ENCODE measurements around the gene PALM.
"Not testable (repeated sequence)": the region's sequence is repeated elsewhere in the genome, so short reads cannot be mapped to it uniquely, and the experiment has no call there.

Gene PALM

DNA sequence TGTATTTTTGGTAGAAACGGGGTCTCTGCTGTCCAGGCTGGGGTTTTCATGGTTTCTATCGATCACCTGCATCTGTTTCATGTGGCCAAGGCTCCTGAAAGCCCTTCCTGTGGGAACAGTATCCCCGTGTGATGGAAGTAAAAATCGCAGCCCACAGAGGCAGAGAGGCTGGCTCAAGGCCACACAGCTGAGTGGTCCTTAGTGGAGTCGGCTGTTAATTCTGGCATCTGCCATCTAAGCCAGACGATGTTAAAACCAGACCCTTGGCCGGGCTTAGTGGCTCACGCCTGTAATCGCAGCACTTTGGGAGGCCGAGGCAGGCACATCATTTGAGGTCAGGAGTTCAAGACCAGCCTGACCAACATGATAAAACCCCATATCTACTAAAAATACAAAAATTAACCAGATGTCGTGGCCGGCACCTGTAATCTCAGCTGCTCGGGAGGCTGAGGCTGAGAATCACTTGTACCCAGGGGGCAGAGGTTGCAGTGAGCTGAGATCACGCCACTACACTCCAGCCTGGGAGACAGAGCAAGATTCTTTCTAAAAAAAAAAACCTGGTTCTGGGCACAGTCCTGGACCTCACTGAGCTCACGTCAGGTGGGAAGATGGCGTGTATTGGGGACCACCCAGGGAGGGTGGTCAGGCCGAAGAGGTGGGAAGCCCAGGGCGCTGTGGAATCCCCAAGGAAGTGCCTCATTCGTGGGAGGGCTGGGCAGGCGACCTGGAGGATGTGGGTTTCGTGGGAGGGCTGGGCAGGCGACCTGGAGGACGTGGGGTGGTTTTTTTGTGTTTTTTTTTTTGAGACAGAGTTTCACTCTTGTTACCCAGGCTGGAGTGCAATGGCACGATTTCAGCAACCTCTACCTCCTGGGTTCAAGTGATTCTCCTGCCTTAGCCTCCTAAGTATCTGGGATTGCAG lies 23.7 kb downstream of the PALM start:
- no peak for DNase-seq

DNA sequence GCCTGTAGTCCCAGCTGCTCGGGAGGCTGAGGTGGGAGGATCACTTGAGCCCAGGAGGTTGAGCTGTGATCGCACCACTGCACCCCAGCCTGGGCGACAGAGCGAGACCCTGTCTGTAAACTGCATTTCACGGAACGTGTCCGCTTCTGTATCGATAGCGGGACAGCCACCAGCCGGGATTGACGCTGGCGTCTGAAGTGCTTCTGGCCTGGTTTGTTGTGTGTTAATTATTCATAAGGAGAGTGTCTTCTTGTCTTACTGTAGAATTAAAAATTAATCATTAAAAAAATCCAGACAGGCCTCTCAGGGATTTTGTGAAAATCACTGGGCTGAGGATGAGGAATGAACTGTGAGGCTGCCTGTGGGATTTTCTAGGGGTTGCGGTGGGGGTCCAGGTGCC lies 26.0 kb downstream of the PALM start:
- no peak for DNase-seq

DNA sequence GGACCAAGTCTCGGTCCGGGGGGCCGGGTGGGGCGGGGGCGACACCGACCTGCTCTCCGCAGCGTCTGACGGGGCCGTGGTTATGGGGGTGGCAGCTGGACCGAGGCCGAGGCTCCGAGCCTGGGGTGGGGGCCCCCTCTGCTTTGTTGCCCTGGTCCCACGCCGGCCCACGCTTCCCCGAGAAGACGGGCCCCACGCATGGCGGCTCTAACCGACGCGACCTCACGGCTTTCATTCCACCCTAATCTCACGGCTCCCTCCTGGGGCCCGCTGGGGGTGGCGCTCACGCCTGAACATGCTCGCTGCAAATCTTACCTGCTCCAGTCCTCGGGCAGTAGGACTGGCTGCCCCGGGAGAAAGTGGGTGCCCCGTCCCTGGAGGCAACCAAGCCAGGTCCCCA lies 27.4 kb downstream of the PALM start:
- no peak for DNase-seq

DNA sequence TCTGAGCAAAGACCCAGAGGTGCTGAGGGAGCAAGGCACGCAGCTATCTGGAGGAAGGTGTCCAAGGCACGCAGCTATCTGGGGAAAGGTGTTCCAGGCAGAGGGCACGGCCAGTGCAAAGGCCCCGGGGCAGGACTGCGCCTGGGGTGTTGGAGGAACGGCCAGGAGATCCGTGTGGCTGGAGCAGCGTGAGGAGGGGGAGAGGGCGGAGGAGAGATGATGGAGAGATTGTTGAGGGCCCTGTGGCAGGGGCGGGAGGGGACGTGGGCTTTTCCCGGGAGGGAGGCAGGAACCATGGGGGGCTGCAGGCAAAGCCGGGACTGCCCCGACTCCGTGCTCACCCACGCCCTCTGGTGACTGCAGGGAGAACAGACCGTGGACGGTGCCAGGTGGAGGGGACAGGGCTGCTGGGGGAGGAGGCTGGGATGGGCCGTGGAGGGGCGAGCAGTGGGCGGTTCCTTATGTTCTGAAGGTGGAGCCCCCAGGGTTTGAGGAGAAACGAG lies 28.9 kb downstream of the PALM start:
- DNase-seq = peak in 3 of 4 experiments; percentile 19 to 46 (median 24)

DNA sequence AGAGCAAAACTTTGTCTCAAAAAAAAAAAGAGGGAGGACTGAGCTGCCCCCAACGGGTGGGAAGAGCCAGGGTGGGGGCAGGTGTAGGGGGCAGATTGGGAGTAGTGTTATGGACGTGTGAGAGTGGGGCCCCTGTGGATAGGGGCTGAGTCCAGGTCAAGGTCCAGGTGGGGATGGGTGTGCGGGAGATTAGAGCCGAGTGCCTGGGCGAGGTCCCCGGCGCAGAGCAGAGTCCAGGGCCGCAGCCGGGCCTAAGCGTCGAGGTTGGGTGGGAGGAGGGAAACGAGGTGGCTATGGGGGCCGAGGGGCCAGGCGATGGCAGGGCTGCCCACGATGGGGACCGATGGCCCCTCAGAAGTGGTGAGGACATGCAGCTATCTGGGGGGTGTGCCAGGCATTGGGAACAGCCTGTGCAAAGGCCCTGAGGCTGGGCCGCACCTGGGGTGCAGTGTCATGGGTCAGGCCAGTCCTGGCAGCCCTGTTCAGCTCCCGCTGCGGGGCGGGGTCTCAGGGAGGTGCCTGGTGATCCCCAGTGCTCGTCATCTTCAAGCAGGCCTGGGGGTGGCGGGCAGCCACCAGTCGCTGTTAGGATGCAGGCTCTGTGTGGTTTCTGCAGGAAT lies 29.9 kb downstream of the PALM start:
- DNase-seq = no peak

DNA sequence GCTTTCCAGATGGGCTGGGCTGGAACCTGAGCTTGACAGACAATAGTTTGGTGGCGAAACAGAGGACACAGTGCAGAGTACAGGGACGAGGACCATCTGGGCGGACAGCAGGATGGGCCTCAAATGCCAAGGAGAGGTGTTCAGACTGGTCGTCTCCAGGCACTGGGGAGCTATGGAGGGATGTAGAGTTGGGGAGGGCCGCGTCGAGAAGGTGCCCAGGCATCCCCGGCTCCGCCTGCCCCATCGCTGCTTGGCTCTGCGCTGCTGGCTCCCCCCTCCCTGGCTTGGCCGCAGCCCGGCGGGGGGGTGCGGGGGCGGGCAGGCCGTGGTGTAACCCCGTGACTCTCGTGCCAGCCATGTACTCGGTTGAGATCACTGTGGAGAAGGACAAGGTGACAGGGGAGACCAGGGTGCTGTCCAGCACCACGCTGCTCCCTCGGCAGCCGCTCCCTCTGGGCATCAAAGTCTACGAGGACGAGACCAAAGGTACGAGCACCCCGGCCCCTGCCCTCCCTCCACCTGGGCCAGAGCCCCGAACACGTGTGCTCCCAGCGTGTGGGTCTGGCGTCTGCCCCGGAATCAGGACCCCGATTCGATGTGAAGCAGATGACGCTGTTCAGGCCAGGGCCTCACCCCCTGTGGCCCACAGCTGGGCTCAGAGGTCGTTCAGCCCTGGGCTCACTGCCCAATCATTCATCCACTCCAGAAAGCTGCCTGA lies 31.4 kb downstream of the PALM start:
- DNase-seq = no peak

DNA sequence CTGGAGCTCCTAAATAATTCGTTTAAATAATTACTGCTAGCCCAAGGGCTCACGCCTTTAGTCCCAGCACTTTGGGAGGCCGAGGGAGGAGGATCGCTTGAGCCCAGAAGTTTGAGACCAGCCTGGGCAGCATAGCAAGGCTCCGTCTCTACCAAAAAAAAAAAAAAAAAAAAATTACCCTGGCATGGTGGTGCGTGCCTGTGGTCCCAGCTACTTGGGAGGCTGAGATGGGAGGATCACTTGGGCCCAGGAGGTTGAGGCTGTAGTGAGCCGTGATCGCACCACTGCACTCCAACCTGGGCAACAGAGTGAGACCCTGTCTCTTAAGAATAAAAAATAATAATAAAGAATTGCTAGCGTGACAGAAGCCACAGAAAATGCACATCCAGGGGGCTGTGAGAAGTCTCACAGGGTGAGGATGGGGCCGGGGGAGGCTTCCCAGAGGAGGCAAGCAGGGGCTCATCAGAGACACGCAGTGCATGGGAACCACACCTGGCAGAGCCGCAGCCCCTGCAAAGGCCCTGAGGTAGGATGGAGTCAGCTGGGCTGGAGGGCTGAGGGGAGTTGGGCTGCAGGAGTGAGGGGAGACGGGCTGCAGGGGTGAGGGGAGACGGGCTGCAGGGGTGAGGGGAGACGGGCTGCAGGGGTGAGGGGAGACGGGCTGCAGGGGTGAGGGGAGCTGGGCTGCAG lies 32.2 kb downstream of the PALM start:
- not testable (repeated sequence) for DNase-seq

DNA sequence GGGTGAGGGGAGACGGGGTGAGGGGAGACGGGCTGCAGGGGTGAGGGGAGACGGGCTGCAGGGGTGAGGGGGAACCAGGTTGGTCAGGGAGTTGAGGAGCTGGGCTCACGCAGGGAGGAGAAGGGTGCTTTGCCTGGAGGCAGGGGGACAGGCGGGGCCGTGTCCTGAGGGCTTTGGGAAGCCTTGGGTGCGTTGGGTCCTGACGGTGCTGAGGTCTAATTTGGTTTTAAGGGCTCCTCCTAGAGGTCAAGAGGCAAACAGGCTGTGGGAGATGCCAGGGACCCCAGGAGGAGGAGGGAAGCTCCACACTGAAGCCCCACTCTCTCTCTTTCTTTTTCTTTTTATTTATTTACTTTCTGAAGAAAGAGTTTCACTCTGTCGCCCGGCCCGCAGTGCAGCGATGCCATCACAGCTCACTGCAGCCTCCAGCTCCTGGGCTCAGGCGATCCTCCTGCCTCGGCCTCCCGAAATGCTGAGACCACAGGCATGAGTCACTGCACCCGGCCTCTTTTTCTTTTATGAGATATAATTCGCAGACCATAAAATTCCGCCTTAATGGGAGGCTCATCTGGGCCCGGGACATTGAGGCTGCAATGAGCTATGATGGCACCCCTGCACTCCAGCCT lies 32.9 kb downstream of the PALM start:
- DNase-seq = no peak

DNA sequence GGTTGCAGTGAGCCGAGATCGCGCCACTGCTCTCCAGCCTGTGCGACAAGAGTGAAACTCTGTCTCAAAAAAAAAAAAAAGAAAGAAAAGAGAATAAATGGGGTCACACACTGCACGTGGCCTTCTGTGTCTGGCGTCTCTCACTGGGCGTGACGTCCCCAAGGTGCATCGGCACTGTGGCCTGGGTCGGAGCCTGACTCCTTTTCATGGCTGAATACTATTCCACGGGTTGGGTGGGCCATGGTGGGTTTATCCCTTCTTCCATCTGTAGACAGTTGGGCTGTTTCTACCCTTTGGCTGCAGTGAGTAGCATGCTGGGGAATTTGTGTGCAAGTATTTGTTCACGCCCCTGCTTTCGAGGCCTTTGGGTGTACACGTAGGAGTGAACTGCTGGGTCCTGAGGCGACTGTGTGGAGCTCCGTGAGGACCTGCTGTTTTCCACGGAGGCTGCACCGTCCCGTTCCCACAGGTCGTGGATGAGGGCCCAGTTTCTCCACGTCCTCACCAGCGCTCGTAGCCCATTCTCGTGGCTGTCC lies 33.9 kb downstream of the PALM start:
- no peak for DNase-seq

DNA sequence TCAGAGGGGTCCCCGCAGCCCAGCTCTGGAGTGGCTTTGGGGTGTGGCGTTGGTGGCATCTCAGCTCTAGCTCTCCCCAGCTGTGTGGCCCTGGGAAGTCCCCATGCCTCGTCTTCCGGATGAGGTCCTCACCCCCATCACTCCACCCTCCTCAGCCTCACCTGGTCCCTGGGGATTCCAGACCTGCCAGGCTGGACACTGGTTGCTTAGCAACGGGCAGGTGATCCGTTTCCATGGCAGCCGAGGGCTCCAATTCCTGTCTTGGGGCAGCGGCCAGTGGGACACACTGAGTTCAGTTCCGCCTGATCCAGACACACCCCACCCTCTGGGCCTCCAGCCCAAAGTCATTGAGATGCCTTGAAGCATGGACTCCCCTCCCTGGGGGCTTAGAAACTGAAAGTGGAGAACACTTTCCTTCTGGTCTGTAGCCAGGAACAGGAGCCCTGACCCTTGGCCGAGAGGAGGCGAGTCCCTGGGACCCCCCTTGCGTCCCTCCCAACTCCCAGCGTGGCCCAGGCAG lies 34.5 kb downstream of the PALM start:
- no peak for DNase-seq

DNA sequence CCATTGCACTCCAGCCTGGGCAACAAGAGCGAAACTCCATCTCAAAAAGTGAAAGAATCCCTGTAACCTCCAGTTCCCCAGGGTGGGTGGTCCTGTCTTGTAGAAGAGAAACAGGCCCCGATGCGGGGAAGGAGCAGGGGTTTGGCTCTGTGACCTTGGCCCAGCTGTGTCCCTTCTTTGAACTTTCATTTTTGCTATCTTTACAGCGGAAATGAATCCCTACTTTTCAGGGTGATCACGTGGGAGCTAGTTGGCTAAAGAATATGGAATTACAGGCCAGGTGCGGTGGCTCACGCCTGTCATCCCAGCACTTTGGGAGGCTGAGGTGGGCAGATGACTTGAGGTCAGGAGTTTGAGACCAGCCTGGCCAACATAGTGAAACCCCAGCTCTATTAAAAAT lies 36.4 kb downstream of the PALM start:
- DNase-seq = not testable (repeated sequence)

DNA sequence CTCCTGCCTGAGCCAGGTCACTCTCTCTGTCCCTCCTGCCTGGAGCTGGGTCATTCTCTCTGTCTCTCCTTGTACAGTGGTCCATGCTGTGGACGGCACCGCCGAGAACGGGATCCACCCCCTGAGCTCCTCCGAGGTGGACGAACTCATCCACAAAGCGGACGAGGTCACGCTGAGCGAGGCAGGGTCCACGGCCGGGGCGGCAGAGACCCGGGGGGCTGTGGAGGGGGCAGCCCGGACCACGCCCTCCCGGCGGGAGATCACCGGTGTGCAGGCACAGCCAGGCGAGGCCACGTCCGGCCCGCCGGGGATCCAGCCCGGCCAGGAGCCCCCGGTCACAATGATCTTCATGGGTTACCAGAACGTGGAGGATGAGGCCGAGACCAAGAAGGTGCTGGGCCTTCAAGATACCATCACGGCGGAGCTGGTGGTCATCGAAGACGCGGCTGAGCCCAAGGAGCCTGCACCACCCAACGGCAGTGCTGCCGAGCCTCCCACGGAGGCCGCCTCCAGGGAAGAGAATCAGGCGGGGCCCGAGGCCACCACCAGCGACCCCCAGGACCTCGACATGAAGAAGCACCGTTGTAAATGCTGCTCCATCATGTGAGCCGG lies 37.6 kb downstream of the PALM start:
- DNase-seq = no peak

DNA sequence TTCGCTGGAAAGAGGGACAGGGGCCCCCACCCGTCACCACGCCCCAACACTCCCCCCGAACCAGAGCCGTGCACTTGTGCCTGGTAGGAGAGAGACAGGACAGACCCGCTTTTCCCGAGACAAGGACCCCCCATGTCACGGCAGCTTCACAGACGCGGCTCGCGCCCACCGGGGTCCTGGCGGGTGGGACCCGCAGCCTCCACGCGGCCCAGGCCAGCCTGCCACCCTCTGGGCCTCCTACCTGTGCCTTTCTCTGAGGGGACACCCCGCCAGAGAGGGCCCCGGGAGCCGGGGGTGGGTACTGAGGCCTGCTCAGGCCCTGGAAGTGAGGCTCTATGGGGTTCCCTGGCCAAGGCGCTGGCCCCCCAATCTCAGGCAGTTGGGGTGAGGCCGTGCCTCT lies 38.2 kb downstream of the PALM start:
- no peak for DNase-seq

DNA sequence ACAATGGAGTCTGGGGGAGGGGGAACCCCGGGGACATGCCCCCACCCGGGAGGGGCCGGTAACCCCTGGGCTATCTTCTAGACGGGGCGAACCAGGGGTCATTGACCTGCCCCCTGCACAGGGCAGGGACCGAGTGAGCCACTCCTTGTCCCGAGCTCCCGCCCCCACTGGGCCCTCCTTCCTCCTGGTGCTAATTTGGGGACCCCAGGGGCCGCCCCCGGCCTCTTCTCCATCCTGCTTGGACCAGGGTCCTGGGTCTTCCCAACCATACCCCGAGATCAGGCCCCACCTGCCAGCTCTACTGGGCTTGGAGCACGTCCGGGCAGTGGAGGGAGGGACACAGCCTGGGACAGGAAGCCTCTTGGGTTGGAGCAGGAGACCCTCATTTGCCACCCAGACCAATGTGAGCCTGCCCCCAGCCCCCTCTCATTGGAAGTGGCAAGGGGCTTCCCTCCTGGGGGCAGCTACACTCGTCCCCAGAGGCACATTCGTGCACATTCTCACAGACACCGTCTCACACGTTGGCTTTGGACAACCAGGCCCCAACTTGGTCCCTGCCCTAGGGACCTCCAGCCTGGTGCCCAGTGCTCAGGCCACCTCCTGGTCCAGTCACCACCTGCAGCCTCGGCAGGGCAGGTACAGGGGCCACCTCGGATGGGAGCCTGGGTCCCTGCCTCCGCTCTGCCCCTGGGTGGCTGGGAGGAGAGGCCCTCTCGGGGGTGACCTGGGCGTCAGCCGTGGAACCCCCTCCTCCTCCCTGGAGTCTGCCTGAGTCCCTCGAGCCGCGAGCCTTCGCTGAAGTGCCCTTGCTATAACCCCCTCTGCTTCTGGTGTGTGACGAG lies 38.9 kb downstream of the PALM start:
- no peak for DNase-seq

DNA sequence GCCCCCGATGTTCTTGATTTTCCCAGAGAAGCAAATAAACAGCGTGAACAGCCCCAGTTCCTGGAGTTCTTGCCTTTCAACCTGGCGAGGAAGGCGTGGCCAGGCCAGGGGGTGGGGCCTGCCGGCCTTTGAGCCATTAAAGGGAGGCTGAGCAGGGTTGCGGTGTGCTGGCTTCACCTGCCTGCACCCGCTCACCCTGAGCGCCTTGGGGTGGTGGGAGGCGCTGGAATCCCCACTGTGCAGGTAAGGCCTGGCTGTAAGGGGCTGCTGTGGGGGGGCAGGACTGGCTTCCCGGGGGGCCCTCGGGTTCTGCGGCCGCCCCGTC lies 39.5 kb downstream of the PALM start:
- no peak for DNase-seq

DNA sequence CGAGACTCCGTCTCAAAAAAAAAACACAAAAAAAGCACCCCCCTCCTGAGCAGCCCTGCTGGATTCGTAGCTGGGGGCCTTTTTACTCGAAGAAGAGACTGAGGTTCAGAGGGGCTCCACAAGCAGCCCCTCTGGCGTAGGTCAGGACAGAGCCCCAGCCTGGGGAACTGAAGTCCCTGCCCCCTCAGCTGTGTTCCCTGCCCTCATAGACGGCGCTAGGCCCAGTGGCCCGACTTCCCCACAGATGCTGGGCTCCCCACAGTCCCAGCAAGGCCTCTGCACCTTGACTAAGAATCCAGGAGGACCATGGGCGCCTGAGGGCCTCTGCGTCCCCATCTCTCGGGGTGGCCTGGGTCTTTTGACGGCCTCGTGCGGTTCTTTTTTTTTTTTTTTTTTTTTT lies 41.1 kb downstream of the PALM start:
- no peak for DNase-seq

DNA sequence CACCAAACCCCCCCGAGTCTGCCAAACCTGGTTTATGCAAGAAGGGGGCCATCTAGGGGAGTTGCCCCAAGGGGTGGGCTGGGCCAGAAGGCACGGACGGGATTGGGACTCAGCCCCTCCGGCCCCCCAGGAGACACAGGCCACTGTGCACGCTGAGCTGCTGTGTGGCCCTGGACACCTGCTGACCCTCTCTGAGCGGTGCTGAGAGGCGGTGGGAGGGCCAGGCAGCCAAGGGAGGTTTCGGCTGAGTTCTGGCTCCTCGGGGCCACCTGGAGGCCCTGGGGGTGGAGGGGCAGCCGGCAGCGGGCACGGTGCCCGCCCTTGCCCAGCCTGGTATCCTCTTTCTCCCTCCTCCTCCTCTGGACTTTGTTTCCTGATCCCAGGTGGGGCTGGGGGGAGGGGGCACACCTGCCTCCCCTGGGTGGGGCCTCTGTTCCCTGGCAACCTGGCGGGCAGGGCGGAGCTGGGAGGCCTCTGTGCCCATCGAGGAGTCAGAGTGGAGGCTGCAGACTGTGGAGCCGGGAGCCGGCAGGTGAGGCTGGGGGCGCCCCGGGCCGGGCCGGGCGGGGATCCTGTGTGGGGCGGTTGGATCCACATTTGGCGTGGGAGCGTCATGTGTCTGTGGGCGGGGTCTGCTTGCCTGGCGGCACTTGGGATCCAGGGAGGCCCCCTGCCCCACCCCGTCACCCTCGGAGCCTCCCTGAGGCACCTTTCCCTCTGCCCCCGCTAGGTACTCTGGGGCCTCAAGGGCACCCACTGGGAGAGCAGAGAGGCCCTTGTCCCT lies 42.1 kb downstream of the PALM start, which contains the start of gene MISP:
Gene MISP (plus strand): TSS at position 473 of the 784 bp plus-strand sequence. CDS start 5,835 bp downstream, outside the sequence.
- no peak for DNase-seq

DNA sequence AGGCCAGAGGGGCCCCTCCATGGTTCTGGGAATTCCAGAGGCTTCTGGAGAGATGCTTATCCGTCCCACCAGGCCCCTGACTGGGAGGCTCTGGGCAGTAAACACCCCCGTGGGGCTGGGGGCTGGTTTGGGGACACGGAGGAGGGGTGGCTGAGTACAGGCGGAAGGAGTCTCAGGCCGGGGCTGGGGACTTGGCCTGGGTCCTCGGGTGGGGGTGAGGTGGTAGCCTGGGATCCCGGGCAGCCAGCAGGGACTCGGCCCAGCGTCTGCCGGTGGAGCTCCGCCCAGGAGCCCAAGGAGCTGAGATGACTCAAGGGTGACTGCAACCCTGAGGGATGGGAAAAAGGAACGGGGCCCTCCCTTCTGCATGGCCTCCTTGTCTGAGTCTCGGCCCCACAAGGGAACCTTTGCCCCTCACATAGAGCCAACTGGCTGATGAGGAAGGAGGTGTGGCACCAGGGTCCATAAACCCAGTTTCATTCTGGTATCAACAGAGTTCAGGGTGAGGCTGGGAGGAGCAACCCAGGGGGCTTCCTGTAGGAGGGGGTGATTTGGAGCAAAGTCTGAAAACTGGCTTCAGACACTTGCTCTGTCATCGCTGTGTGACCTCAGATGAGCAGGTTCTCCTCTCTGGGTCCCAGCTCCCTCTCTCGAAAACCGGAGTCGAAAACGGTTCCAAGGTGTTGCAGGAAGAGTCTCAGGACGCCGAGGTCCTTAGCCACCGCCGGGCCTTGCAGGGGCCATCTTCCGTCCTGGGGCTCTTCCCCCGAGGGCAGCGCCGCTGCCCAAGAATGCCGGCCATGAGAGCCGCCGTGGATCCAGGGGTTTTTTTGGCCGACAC lies 43.0 kb downstream of the PALM start:
- DNase-seq = no peak

All from activated naive CD4-positive, alpha-beta T cell (primary cell).